Naive B cell (primary cell): Measurements from ENCODE around the gene IFT43. TPM values are rescaled to one million over a fixed set of nuclear protein-coding genes. Genes with fewer than 3 reads are reported as not detected.
A peak's percentile ranks its signal among the peaks of the same experiment; 100 is the strongest.

Experiments used
- ATAC-seq, 2 donors: fragments of 150-1000 bp; cut with Tn5 transposase; 2 replicates each; pipeline ENCODE4 v1.10.0; 2021; ENCODE audit warnings: low read depth in 2 of 2, mild to moderate bottlenecking in 2 of 2, moderate library complexity in 2 of 2
- DNase-seq: peaks from one replicate; pipeline ENCODE4 v3.0.0; 2022
- H3K27ac Mint-ChIP-seq, 6 donors: one replicate each; pipeline ENCODE4 v1.8.0; 2020 to 2022; ENCODE audit warnings: mild to moderate bottlenecking in 6 of 6, mixed read lengths in 6 of 6, moderate library complexity in 5 of 6, inconsistent platforms in 2 of 6
- H3K27me3 Mint-ChIP-seq, 3 donors: one replicate each; pipeline ENCODE4 v1.8.0; 2021 to 2022; ENCODE audit warnings: mixed read lengths in 3 of 3, mild to moderate bottlenecking in 1 of 3
- H3K36me3 Mint-ChIP-seq, 2 donors: one replicate each; pipeline ENCODE4 v1.8.0; 2020 to 2022; ENCODE audit warnings: mixed read lengths in 2 of 2, inconsistent platforms in 1 of 2, mild to moderate bottlenecking in 1 of 2
- H3K4me1 Mint-ChIP-seq, 3 donors: one replicate each; pipeline ENCODE4 v1.8.0; 2020 to 2022; ENCODE audit warnings: mixed read lengths in 3 of 3, inconsistent platforms in 1 of 3, mild to moderate bottlenecking in 1 of 3, moderate library complexity in 1 of 3
- H3K4me3 Mint-ChIP-seq, 8 donors: one replicate each; pipeline ENCODE4 v1.8.0; 2020 to 2022; ENCODE audit warnings: mild to moderate bottlenecking in 8 of 8, mixed read lengths in 8 of 8, moderate library complexity in 8 of 8, inconsistent platforms in 2 of 8
- H3K9me3 Mint-ChIP-seq, 7 donors: one replicate each; pipeline ENCODE4 v1.8.0; 2020 to 2022; ENCODE audit warnings: mixed read lengths in 7 of 7, mild to moderate bottlenecking in 5 of 7, inconsistent platforms in 2 of 7, moderate library complexity in 1 of 7
- polyA plus RNA-seq, 6 donors: library from polyadenylated mRNA; unstranded; fragments of 300-500 nt; fragmentation: Illumina TruSeq; gene quantifications; one replicate each; pipeline ENCODE4 v1.2.3, GENCODE V29; 2021; ENCODE audit warnings: low read depth in 6 of 6

Gene IFT43
- polyA plus RNA-seq, 6 donors from 2014 or later = 13.5 to 25.9 (median 19.7) TPM

- DNase-seq (no peak), ATAC-seq (no peak)
- Mint-ChIP-seq H3K4me3 (no peak overlapping the region), H3K27me3 (no peaks in the 10 kb centered on the region), H3K27ac (peak overlapping the region in 2 of 6 donors; percentile 50 to 89), H3K9me3 (no peaks in the 10 kb centered on the region), H3K36me3 (peaks cover 0 to 11% of the 10 kb centered on the region in 2 donors), H3K4me1 (no peaks in the 10 kb centered on the region)
Measured at GRCh38 chr14:76080025-76080424, 94.5 kb downstream of the IFT43 start.

- no peaks in the 10 kb centered on the region for H3K4me1 Mint-ChIP-seq
- DNase-seq (no peak), ATAC-seq (no peak)
- H3K27ac Mint-ChIP-seq = peak overlapping the region in 2 of 6 donors; percentile 50 to 89
- no peaks in the 10 kb centered on the region for H3K27me3 Mint-ChIP-seq
- H3K4me3 Mint-ChIP-seq = no peak overlapping the region
- H3K9me3 Mint-ChIP-seq = no peaks in the 10 kb centered on the region
- H3K36me3 Mint-ChIP-seq = peaks cover 0 to 9% of the 10 kb centered on the region in 2 donors
Measured at GRCh38 chr14:76080471-76080870, 94.9 kb downstream of the IFT43 start.

GRCh38 chr14:76081642-76082041 is 96.1 kb downstream of the IFT43 start:
- H3K9me3 Mint-ChIP-seq = no peaks in the 10 kb centered on the region

GRCh38 chr14:76083796-76084765 is 98.5 kb downstream of the IFT43 start:
- Mint-ChIP-seq H3K36me3 (peaks cover 0 to 9% of the 10 kb centered on the region in 2 donors), H3K27ac (peak overlapping the region in 2 of 6 donors; percentile 73 to 90), H3K9me3 (no peaks in the 10 kb centered on the region), H3K27me3 (no peaks in the 10 kb centered on the region), H3K4me3 (no peak overlapping the region), H3K4me1 (no peaks in the 10 kb centered on the region)
- ATAC-seq = no peak
- no peak for DNase-seq

More at GRCh38 chr14:76081642-76082041, 96.1 kb downstream of the IFT43 start:
- no peaks in the 10 kb centered on the region for H3K27me3 Mint-ChIP-seq
- no peak for ATAC-seq
- H3K4me3 Mint-ChIP-seq = no peak overlapping the region
- no peaks in the 10 kb centered on the region for H3K4me1 Mint-ChIP-seq
- no peak for DNase-seq
- H3K36me3 Mint-ChIP-seq = peaks cover 0 to 9% of the 10 kb centered on the region in 2 donors
- H3K27ac Mint-ChIP-seq = no peak overlapping the region

- H3K27ac Mint-ChIP-seq = peak overlapping the region in 1 of 6 donors; percentile 5
- no peak for ATAC-seq
Measured at GRCh38 chr14:76085358-76085757, 99.8 kb downstream of the IFT43 start.

GRCh38 chr14:76086636-76087035 is 101.1 kb downstream of the IFT43 start:
- Mint-ChIP-seq H3K4me3 (no peak overlapping the region), H3K36me3 (peaks cover 0 to 9% of the 10 kb centered on the region in 2 donors), H3K9me3 (no peaks in the 10 kb centered on the region), H3K4me1 (no peaks in the 10 kb centered on the region), H3K27me3 (no peaks in the 10 kb centered on the region), H3K27ac (no peak overlapping the region)
- no peak for DNase-seq
- no peak for ATAC-seq

More at GRCh38 chr14:76085358-76085757, 99.8 kb downstream of the IFT43 start:
- Mint-ChIP-seq H3K4me1 (no peaks in the 10 kb centered on the region), H3K4me3 (no peak overlapping the region), H3K27me3 (no peaks in the 10 kb centered on the region), H3K9me3 (no peaks in the 10 kb centered on the region), H3K36me3 (peaks cover 0 to 9% of the 10 kb centered on the region in 2 donors)
- no peak for DNase-seq

GRCh38 chr14:76088326-76088725 is 102.8 kb downstream of the IFT43 start:
- Mint-ChIP-seq H3K27me3 (peaks cover 0 to 5% (median 0%) of the 10 kb centered on the region in 3 donors), H3K9me3 (no peaks in the 10 kb centered on the region), H3K4me1 (no peaks in the 10 kb centered on the region), H3K27ac (no peak overlapping the region), H3K36me3 (no peaks in the 10 kb centered on the region), H3K4me3 (no peak overlapping the region)
- DNase-seq = no peak
- no peak for ATAC-seq

- DNase-seq (no peak), ATAC-seq (no peak)
- H3K4me3 Mint-ChIP-seq = peak overlapping the region in 1 of 8 donors; percentile 42
- no peak overlapping the region for H3K27ac Mint-ChIP-seq
- peaks cover 0 to 8% (median 0%) of the 10 kb centered on the region in 3 donors for H3K27me3 Mint-ChIP-seq
- H3K4me1 Mint-ChIP-seq = no peaks in the 10 kb centered on the region
- H3K9me3 Mint-ChIP-seq = no peaks in the 10 kb centered on the region
- H3K36me3 Mint-ChIP-seq = no peaks in the 10 kb centered on the region
Measured at GRCh38 chr14:76088771-76089571, 103.4 kb downstream of the IFT43 start.

GRCh38 chr14:76089575-76089974 is 104.0 kb downstream of the IFT43 start:
- H3K36me3 Mint-ChIP-seq = no peaks in the 10 kb centered on the region
- ATAC-seq (no peak), DNase-seq (no peak)
- peak overlapping the region in 1 of 8 donors; percentile 42 for H3K4me3 Mint-ChIP-seq
- H3K27ac Mint-ChIP-seq = no peak overlapping the region
- peaks cover 0 to 10% (median 0%) of the 10 kb centered on the region in 3 donors for H3K27me3 Mint-ChIP-seq
- no peaks in the 10 kb centered on the region for H3K9me3 Mint-ChIP-seq
- no peaks in the 10 kb centered on the region for H3K4me1 Mint-ChIP-seq

GRCh38 chr14:76090616-76091391 is 105.2 kb downstream of the IFT43 start:
- no peak for DNase-seq
- Mint-ChIP-seq H3K27me3 (peaks cover 0 to 10% (median 0%) of the 10 kb centered on the region in 3 donors), H3K9me3 (no peaks in the 10 kb centered on the region), H3K4me1 (no peaks in the 10 kb centered on the region), H3K27ac (no peak overlapping the region), H3K4me3 (no peak overlapping the region), H3K36me3 (no peaks in the 10 kb centered on the region)
- ATAC-seq = no peak

- Mint-ChIP-seq H3K27ac (no peak overlapping the region), H3K36me3 (no peaks in the 10 kb centered on the region), H3K4me1 (no peaks in the 10 kb centered on the region), H3K27me3 (peaks cover 0 to 15% (median 7%) of the 10 kb centered on the region in 3 donors), H3K9me3 (no peaks in the 10 kb centered on the region), H3K4me3 (no peak overlapping the region)
- DNase-seq (no peak), ATAC-seq (no peak)
Measured at GRCh38 chr14:76093077-76093476, 107.5 kb downstream of the IFT43 start.

- Mint-ChIP-seq H3K36me3 (no peaks in the 10 kb centered on the region), H3K9me3 (no peaks in the 10 kb centered on the region), H3K27ac (no peak overlapping the region), H3K4me3 (no peak overlapping the region), H3K27me3 (peaks cover 0 to 30% (median 11%) of the 10 kb centered on the region in 3 donors), H3K4me1 (no peaks in the 10 kb centered on the region)
- ATAC-seq (no peak), DNase-seq (no peak)
Measured at GRCh38 chr14:76096257-76096656, 110.7 kb downstream of the IFT43 start.

- H3K27me3 Mint-ChIP-seq = peaks cover 0 to 28% (median 23%) of the 10 kb centered on the region in 3 donors
- ATAC-seq (no peak), DNase-seq (no peak)
- H3K27ac Mint-ChIP-seq = no peak overlapping the region
- no peak overlapping the region for H3K4me3 Mint-ChIP-seq
- no peaks in the 10 kb centered on the region for H3K4me1 Mint-ChIP-seq
- H3K36me3 Mint-ChIP-seq = no peaks in the 10 kb centered on the region
- H3K9me3 Mint-ChIP-seq = no peaks in the 10 kb centered on the region
Measured at GRCh38 chr14:76097547-76097946, 112.0 kb downstream of the IFT43 start.
